ENCODE results near the gene ATOH1. TPM values are rescaled to one million over a fixed set of nuclear protein-coding genes. Genes with fewer than 3 reads are reported as not detected.

ATOH1 gene
- 0.55 and 0.59 TPM in 2 replicates for total RNA-seq (2014; rRNA removed; shearing (Covaris generic))

DNA sequence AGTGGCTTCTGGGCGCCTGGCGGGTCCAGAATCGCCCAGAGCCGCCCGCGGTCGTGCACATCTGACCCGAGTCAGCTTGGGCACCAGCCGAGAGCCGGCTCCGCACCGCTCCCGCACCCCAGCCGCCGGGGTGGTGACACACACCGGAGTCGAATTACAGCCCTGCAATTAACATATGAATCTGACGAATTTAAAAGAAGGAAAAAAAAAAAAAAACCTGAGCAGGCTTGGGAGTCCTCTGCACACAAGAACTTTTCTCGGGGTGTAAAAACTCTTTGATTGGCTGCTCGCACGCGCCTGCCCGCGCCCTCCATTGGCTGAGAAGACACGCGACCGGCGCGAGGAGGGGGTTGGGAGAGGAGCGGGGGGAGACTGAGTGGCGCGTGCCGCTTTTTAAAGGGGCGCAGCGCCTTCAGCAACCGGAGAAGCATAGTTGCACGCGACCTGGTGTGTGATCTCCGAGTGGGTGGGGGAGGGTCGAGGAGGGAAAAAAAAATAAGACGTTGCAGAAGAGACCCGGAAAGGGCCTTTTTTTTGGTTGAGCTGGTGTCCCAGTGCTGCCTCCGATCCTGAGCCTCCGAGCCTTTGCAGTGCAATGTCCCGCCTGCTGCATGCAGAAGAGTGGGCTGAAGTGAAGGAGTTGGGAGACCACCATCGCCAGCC, at the start of gene ATOH1:
TSS of gene ATOH1 (plus strand) at position 422 of the 663 bp plus-strand sequence. CDS start at position 596, 174 bp downstream.
- DNase-seq, result peak; percentile 90
- Histone ChIP-seq H3K27me3 (ENCODE audit: control insufficient read depth, insufficient read depth, low read length) (peaks cover 75% of the 10 kb centered on the region), H3K36me3 (replicated peaks; ENCODE audit: control insufficient read depth, insufficient read depth, low read length) (no peaks in the 10 kb centered on the region), H3K4me3 (ENCODE audit: insufficient read depth, low read depth, low read length) (peak within 1 kb of the TSS; percentile 62)

DNA sequence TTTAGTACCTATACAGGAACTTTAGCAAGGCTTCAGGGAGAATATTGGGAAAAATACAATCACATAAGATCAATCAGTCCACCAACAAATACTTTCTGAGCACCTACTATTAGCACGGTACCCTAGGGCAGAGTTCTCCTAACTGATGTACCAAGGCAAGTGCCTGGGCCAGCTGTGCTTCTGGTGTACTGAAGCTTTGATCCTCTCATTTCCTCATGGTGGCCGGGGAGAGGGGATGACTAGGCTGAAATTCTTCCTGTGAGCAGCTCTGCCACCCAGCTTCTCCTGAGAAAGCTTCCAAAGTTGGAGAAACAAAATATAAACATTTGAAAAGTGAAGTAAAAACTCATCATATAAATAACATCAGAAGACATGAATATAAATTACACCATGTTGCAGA, 49.3 kb upstream of the ATOH1 start:
- H3K4me3 ChIP-seq (ENCODE audit: insufficient read depth, low read depth, low read length), result no peak overlapping the region
- H3K36me3 ChIP-seq (replicated peaks; ENCODE audit: control insufficient read depth, insufficient read depth, low read length), result no peaks in the 10 kb centered on the region
- DNase-seq, result no peak
- H3K27me3 ChIP-seq (ENCODE audit: control insufficient read depth, insufficient read depth, low read length), result no peaks in the 10 kb centered on the region

DNA sequence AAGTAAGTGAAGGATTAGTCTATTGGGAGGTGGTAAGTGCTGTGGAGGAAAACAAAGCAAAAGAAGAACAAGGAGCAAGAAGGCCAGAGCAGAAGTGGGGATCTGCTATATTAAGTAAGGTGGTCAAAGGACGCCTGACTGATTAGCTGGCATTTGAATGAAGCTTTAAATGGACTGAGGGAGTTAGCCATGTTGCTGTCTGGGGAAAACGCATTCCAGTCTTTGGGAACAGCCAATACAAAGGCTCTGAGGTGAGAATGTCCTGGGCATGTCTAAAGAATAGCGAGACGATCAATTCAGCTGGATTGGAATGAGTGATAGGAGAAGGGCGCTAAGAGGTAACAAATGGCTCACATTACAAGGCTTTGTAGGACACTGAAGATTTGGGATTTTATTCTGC, 48.5 kb upstream of the ATOH1 start:
- no peak for DNase-seq
- Histone ChIP-seq H3K36me3 (replicated peaks; ENCODE audit: control insufficient read depth, insufficient read depth, low read length) (no peaks in the 10 kb centered on the region), H3K4me3 (ENCODE audit: insufficient read depth, low read depth, low read length) (no peak overlapping the region), H3K27me3 (ENCODE audit: control insufficient read depth, insufficient read depth, low read length) (no peaks in the 10 kb centered on the region)

DNA sequence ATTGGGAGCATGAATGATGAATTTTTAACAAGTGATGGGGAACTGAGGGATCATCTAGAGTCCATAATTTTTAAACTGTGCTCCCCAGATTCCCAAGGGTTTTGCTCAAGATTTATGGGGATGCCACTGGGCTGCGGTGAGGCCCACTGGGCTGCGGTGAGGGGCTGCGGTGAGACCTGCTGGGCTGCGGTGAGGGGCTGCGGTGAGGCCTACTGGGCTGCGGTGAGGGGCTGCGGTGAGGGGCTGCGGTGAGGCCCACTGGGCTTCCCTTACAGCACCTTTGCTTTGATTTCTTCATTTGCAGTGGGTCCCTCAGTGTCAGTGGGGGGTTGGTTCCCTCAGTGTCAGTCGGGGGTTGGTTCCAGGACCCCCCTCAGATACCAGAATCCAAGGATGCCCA, 47.4 kb upstream of the ATOH1 start:
- no peak overlapping the region for H3K4me3 ChIP-seq (ENCODE audit: insufficient read depth, low read depth, low read length)
- DNase-seq, result no peak
- H3K27me3 ChIP-seq (ENCODE audit: control insufficient read depth, insufficient read depth, low read length), result no peaks in the 10 kb centered on the region
- H3K36me3 ChIP-seq (replicated peaks; ENCODE audit: control insufficient read depth, insufficient read depth, low read length), result no peaks in the 10 kb centered on the region

- H3K36me3 ChIP-seq (replicated peaks; ENCODE audit: control insufficient read depth, insufficient read depth, low read length), result no peaks in the 10 kb centered on the region
- no peak overlapping the region for H3K4me3 ChIP-seq (ENCODE audit: insufficient read depth, low read depth, low read length)
- DNase-seq, result peak; percentile 11
- H3K27me3 ChIP-seq (ENCODE audit: control insufficient read depth, insufficient read depth, low read length), result no peaks in the 10 kb centered on the region
These were observed 42.4 kb upstream of the ATOH1 start for GRCh38 chr4:93786149-93786548.

- peak; percentile 36 for DNase-seq
- Histone ChIP-seq H3K36me3 (replicated peaks; ENCODE audit: control insufficient read depth, insufficient read depth, low read length) (no peaks in the 10 kb centered on the region), H3K4me3 (ENCODE audit: insufficient read depth, low read depth, low read length) (no peak overlapping the region), H3K27me3 (ENCODE audit: control insufficient read depth, insufficient read depth, low read length) (no peaks in the 10 kb centered on the region)
These were observed 39.8 kb upstream of the ATOH1 start for GRCh38 chr4:93788712-93789111.

- H3K36me3 ChIP-seq (replicated peaks; ENCODE audit: control insufficient read depth, insufficient read depth, low read length), result no peaks in the 10 kb centered on the region
- DNase-seq, result peak; percentile 52
- H3K27me3 ChIP-seq (ENCODE audit: control insufficient read depth, insufficient read depth, low read length), result no peaks in the 10 kb centered on the region
- no peak overlapping the region for H3K4me3 ChIP-seq (ENCODE audit: insufficient read depth, low read depth, low read length)
These were observed 36.9 kb upstream of the ATOH1 start for GRCh38 chr4:93791570-93792195.

DNA sequence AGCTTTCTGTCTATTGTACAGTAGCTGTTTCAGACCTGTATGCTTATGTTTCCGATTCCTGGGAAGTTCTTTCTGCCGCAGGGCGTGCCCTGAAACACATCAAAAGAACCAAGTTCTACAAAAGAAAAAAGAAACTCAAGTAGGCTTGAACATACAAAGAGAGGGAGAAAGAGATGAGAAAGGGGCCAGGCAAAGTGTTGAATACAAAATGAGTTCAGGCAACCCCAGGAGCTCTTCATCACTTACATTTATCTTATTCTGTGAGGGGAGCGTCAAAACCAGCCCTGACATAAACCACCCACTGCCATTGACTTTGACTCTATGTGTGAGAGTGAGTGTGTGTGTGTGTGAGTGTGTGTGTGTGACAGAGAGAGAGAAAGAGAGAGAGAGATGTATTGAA, 26.5 kb upstream of the ATOH1 start:
- no peaks in the 10 kb centered on the region for H3K27me3 ChIP-seq (ENCODE audit: control insufficient read depth, insufficient read depth, low read length)
- no peak for DNase-seq
- H3K36me3 ChIP-seq (replicated peaks; ENCODE audit: control insufficient read depth, insufficient read depth, low read length), result no peaks in the 10 kb centered on the region
- H3K4me3 ChIP-seq (ENCODE audit: insufficient read depth, low read depth, low read length), result no peak overlapping the region

GRCh38 chr4:93809773-93810172, 18.8 kb upstream of the ATOH1 start:
- Histone ChIP-seq H3K36me3 (replicated peaks; ENCODE audit: control insufficient read depth, insufficient read depth, low read length) (no peaks in the 10 kb centered on the region), H3K27me3 (ENCODE audit: control insufficient read depth, insufficient read depth, low read length) (no peaks in the 10 kb centered on the region), H3K4me3 (ENCODE audit: insufficient read depth, low read depth, low read length) (no peak overlapping the region)
- DNase-seq, result no peak

GRCh38 chr4:93810340-93810992, 18.1 kb upstream of the ATOH1 start:
- Histone ChIP-seq H3K36me3 (replicated peaks; ENCODE audit: control insufficient read depth, insufficient read depth, low read length) (no peaks in the 10 kb centered on the region), H3K27me3 (ENCODE audit: control insufficient read depth, insufficient read depth, low read length) (no peaks in the 10 kb centered on the region), H3K4me3 (ENCODE audit: insufficient read depth, low read depth, low read length) (no peak overlapping the region)
- DNase-seq, result no peak

DNA sequence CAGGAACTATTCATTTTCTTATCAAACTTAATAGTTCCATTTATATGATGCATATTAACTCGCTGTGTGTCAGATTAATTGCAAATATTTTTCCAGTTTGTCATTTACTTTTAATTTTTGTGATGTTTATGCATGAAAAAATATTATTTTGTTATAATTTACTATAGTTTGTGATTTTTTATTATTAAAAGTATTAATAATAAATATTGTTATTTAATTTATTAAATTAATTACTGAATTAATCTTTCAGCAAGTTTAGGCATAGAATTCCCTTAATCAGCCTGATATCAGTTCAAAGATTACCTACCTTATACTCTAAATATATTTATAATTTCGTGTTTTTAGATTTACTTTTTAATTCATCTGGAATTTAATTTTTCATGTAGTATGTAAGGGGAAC, 15.5 kb upstream of the ATOH1 start:
- H3K4me3 ChIP-seq (ENCODE audit: insufficient read depth, low read depth, low read length), result no peak overlapping the region
- H3K36me3 ChIP-seq (replicated peaks; ENCODE audit: control insufficient read depth, insufficient read depth, low read length), result no peaks in the 10 kb centered on the region
- DNase-seq, result no peak
- H3K27me3 ChIP-seq (ENCODE audit: control insufficient read depth, insufficient read depth, low read length), result no peaks in the 10 kb centered on the region

- Histone ChIP-seq H3K36me3 (replicated peaks; ENCODE audit: control insufficient read depth, insufficient read depth, low read length) (no peaks in the 10 kb centered on the region), H3K4me3 (ENCODE audit: insufficient read depth, low read depth, low read length) (no peak overlapping the region), H3K27me3 (ENCODE audit: control insufficient read depth, insufficient read depth, low read length) (peaks cover 1% of the 10 kb centered on the region; the same call in 1 of the 2 replicates)
- no peak for DNase-seq
These were observed 14.4 kb upstream of the ATOH1 start for GRCh38 chr4:93814141-93814540.

GRCh38 chr4:93814722-93815121, 13.8 kb upstream of the ATOH1 start:
- H3K4me3 ChIP-seq (ENCODE audit: insufficient read depth, low read depth, low read length), result no peak overlapping the region
- no peak for DNase-seq
- no peaks in the 10 kb centered on the region for H3K36me3 ChIP-seq (replicated peaks; ENCODE audit: control insufficient read depth, insufficient read depth, low read length)
- peaks cover 1% of the 10 kb centered on the region; the same call in 1 of the 2 replicates for H3K27me3 ChIP-seq (ENCODE audit: control insufficient read depth, insufficient read depth, low read length)

DNA sequence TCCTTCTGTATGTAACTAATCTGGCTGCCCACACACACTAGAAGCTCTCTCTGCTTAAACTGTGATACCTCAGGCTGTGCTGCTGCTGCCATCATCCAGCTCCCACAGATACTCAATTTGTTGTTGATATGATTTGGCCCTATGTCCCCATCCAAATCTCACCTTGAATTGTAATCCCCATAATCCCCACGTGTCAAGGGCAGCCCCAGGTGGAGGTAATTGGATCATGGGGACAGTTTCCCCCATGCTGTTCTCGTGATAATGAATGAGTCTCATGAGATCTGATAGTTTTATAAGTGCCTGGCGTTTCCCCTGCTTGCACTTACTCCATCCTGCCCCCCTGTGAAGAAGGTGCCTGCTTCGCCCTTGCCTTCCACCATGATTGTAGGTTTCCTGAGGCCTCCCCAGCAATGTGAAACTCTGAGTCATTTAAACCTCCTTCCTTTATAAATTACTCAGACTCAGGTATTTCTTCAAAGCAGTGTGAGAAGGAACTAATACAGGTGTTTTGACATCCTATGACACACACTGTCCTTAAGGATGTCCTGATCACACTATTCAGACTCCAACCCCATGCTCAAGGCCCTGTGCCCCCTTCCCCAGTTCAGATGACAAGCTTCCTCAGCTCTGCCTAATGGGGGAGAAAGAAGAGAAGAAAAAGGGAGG, 2.9 kb upstream of the ATOH1 start:
- Histone ChIP-seq H3K36me3 (replicated peaks; ENCODE audit: control insufficient read depth, insufficient read depth, low read length) (no peaks in the 10 kb centered on the region), H3K27me3 (ENCODE audit: control insufficient read depth, insufficient read depth, low read length) (peaks cover 47% of the 10 kb centered on the region), H3K4me3 (ENCODE audit: insufficient read depth, low read depth, low read length) (no peak overlapping the region)
- no peak for DNase-seq
